ENCODE measurements around the gene BMPR2. TPM values are rescaled to one million over a fixed set of nuclear protein-coding genes. Genes with fewer than 3 reads are reported as not detected.

BMPR2 gene
- total RNA-seq, 1 experiment from 2014 or later = 28.1 TPM

- TF ChIP-seq CTCF (IDR thresholded peaks at IDR 0.05; ENCODE audit: insufficient read depth in 1 of 2, low read depth in 1 of 2, low read length in 1 of 2, severe bottlenecking in 1 of 2, unreplicated experiment in 1 of 2) = no peak
- no TSS peak for BruUV-seq (replicated peaks)
These were observed 53.2 kb downstream of the BMPR2 start for GRCh38 chr2:202429164-202429980.

GRCh38 chr2:202432776-202433175, 56.6 kb downstream of the BMPR2 start:
- intact Hi-C loops (cut with micrococcal nuclease; ENCODE audit: unreplicated experiment) = no loop called here
- Histone ChIP-seq H3K36me3 (ENCODE audit: control insufficient read depth, insufficient read depth, low read length) (no peaks in the 10 kb centered on the region; the same call in 1 of the 2 replicates), H3K9me3 (no peaks in the 10 kb centered on the region), H3K4me1 (no peaks in the 10 kb centered on the region), H3K27me3 (replicated peaks; ENCODE audit: control insufficient read depth, insufficient read depth, low read length) (no peaks in the 10 kb centered on the region), H3K4me3 (ENCODE audit: low read depth, low read length) (no peak overlapping the region)
- TF ChIP-seq CTCF (IDR thresholded peaks at IDR 0.05; ENCODE audit: insufficient read depth in 1 of 2, low read depth in 1 of 2, low read length in 1 of 2, severe bottlenecking in 1 of 2, unreplicated experiment in 1 of 2) = no peak
- CTCF ChIA-PET = no interaction called here
- no peaks in the 10 kb centered on the region for H3K4me1 Mint-ChIP-seq (ENCODE audit: low read depth, unreplicated experiment)
- H3K9me3 Mint-ChIP-seq (ENCODE audit: unreplicated experiment) = peaks cover 13% of the 10 kb centered on the region
- H3K27ac Mint-ChIP-seq (ENCODE audit: unreplicated experiment) = no peak overlapping the region
- POLR2A ChIA-PET = no interaction called here
- no peak overlapping the region for H3K4me3 Mint-ChIP-seq (ENCODE audit: unreplicated experiment)
- DNase-seq = no peak
- H3K27me3 Mint-ChIP-seq (ENCODE audit: insufficient read depth, unreplicated experiment) = no peaks in the 10 kb centered on the region
- H3K36me3 Mint-ChIP-seq (ENCODE audit: insufficient read depth, unreplicated experiment) = peaks cover 6% of the 10 kb centered on the region
- no TSS peak for BruUV-seq (replicated peaks)

More at GRCh38 chr2:202429164-202429980, 53.2 kb downstream of the BMPR2 start:
- H3K9me3 Mint-ChIP-seq (ENCODE audit: unreplicated experiment) = peaks cover 13% of the 10 kb centered on the region
- intact Hi-C loops (cut with micrococcal nuclease; ENCODE audit: unreplicated experiment) = no loop called here
- H3K4me3 ChIP-seq (ENCODE audit: low read depth, low read length) = no peak overlapping the region
- no peak overlapping the region for H3K4me3 Mint-ChIP-seq (ENCODE audit: unreplicated experiment)
- H3K36me3 Mint-ChIP-seq (ENCODE audit: insufficient read depth, unreplicated experiment) = peaks cover 2% of the 10 kb centered on the region
- ChIA-PET CTCF (no interaction called here), POLR2A (no interaction called here)
- H3K36me3 ChIP-seq (ENCODE audit: control insufficient read depth, insufficient read depth, low read length) = no peaks in the 10 kb centered on the region; the same call in 1 of the 2 replicates
- no peaks in the 10 kb centered on the region for H3K27me3 ChIP-seq (replicated peaks; ENCODE audit: control insufficient read depth, insufficient read depth, low read length)
- H3K9me3 ChIP-seq = no peaks in the 10 kb centered on the region
- H3K4me1 ChIP-seq = no peaks in the 10 kb centered on the region
- H3K4me1 Mint-ChIP-seq (ENCODE audit: low read depth, unreplicated experiment) = no peaks in the 10 kb centered on the region
- no peak overlapping the region for H3K27ac Mint-ChIP-seq (ENCODE audit: unreplicated experiment)
- no peak for DNase-seq
- no peaks in the 10 kb centered on the region for H3K27me3 Mint-ChIP-seq (ENCODE audit: insufficient read depth, unreplicated experiment)

GRCh38 chr2:202434472-202434871, 58.3 kb downstream of the BMPR2 start:
- intact Hi-C loops (cut with micrococcal nuclease; ENCODE audit: unreplicated experiment) = no loop called here
- no peak overlapping the region for H3K4me3 Mint-ChIP-seq (ENCODE audit: unreplicated experiment)
- no peak for TF ChIP-seq CTCF (IDR thresholded peaks at IDR 0.05; ENCODE audit: insufficient read depth in 1 of 2, low read depth in 1 of 2, low read length in 1 of 2, severe bottlenecking in 1 of 2, unreplicated experiment in 1 of 2)
- BruUV-seq (replicated peaks) = no TSS peak
- no peaks in the 10 kb centered on the region for H3K4me1 Mint-ChIP-seq (ENCODE audit: low read depth, unreplicated experiment)
- Histone ChIP-seq H3K9me3 (no peaks in the 10 kb centered on the region), H3K4me3 (ENCODE audit: low read depth, low read length) (no peak overlapping the region), H3K36me3 (ENCODE audit: control insufficient read depth, insufficient read depth, low read length) (no peaks in the 10 kb centered on the region), H3K4me1 (no peaks in the 10 kb centered on the region), H3K27me3 (replicated peaks; ENCODE audit: control insufficient read depth, insufficient read depth, low read length) (no peaks in the 10 kb centered on the region)
- H3K27ac Mint-ChIP-seq (ENCODE audit: unreplicated experiment) = no peak overlapping the region
- peaks cover 6% of the 10 kb centered on the region for H3K36me3 Mint-ChIP-seq (ENCODE audit: insufficient read depth, unreplicated experiment)
- peaks cover 7% of the 10 kb centered on the region for H3K9me3 Mint-ChIP-seq (ENCODE audit: unreplicated experiment)
- POLR2A ChIA-PET = no interaction called here
- CTCF ChIA-PET = no interaction called here
- no peaks in the 10 kb centered on the region for H3K27me3 Mint-ChIP-seq (ENCODE audit: insufficient read depth, unreplicated experiment)
- DNase-seq = no peak
